Trophoblast cell (in vitro differentiated cells and primary cell): Measurements from ENCODE around the gene PLCH1.
"Not testable (repeated sequence)": the region's sequence is repeated elsewhere in the genome, so short reads cannot be mapped to it uniquely, and the experiment has no call there.

ENCODE experiments used
- DNase-seq, 2 donors: peaks; one replicate each; pipeline ENCODE4 v3.0.0-alpha.2; 2016
- H2AFZ ChIP-seq: 2 replicates; pipeline ENCODE4 v1.6.1; 2013; ENCODE audit warnings: low read length, moderate library complexity, mild to moderate bottlenecking; ENCODE audit not compliant: insufficient read depth, poor library complexity
- H2AK5ac ChIP-seq: 2 replicates; pipeline ENCODE4 v1.6.1; 2013; ENCODE audit warnings: mild to moderate bottlenecking, low read length
- H2BK120ac ChIP-seq: 2 replicates; pipeline ENCODE4 v1.6.1; 2013; ENCODE audit warnings: low read length, mild to moderate bottlenecking, moderate library complexity; ENCODE audit not compliant: insufficient read depth, poor library complexity
- H2BK12ac ChIP-seq: 2 replicates; pipeline ENCODE4 v1.6.1; 2013; ENCODE audit warnings: mild to moderate bottlenecking, low read length, moderate library complexity
- H2BK5ac ChIP-seq: 2 replicates; pipeline ENCODE4 v1.6.1; 2013; ENCODE audit warnings: low read length, low read depth, moderate library complexity, mild to moderate bottlenecking; ENCODE audit not compliant: poor library complexity
- H3K14ac ChIP-seq: 2 replicates; pipeline ENCODE4 v1.6.1; 2013; ENCODE audit warnings: mild to moderate bottlenecking, low read length
- H3K18ac ChIP-seq: 2 replicates; pipeline ENCODE4 v1.6.1; 2013; ENCODE audit warnings: mild to moderate bottlenecking, low read length
- H3K23ac ChIP-seq: 2 replicates; pipeline ENCODE4 v1.6.1; 2013; ENCODE audit warnings: low read length
- H3K27ac ChIP-seq: 2 replicates; pipeline ENCODE4 v1.5.1; 2013; ENCODE audit warnings: low read depth, mild to moderate bottlenecking, inconsistent platforms, low read length, moderate library complexity
- H3K27me3 ChIP-seq: 2 replicates; pipeline ENCODE4 v1.6.1; 2013; ENCODE audit warnings: inconsistent platforms, mild to moderate bottlenecking, low read length, moderate library complexity; ENCODE audit not compliant: insufficient read depth
- H3K36me3 ChIP-seq, 2 experiments: 1 replicate in 1 of 2; 2 replicates in 1 of 2; pipeline ENCODE4 v1.6.1; 2013; ENCODE audit warnings: low read length in 2 of 2, mild to moderate bottlenecking in 2 of 2, moderate library complexity in 1 of 2; ENCODE audit not compliant: insufficient read depth in 2 of 2, control insufficient read depth in 1 of 2
- H3K4ac ChIP-seq: 2 replicates; pipeline ENCODE4 v1.6.1; 2013; ENCODE audit warnings: low read depth, mild to moderate bottlenecking, low read length, moderate library complexity
- H3K4me1 ChIP-seq, 2 experiments: 1 replicate in 1 of 2; 2 replicates in 1 of 2; pipeline ENCODE4 v1.6.1; 2013; ENCODE audit warnings: low read length in 2 of 2, mild to moderate bottlenecking in 2 of 2, moderate library complexity in 1 of 2; ENCODE audit not compliant: insufficient read depth in 2 of 2, control insufficient read depth in 1 of 2
- H3K4me2 ChIP-seq: 2 replicates; pipeline ENCODE4 v1.6.1; 2013; ENCODE audit warnings: inconsistent platforms, mild to moderate bottlenecking, low read length, moderate library complexity
- H3K4me3 ChIP-seq: 2 replicates; pipeline ENCODE4 v1.5.1; 2013; ENCODE audit warnings: mild to moderate bottlenecking, low read depth, low read length, inconsistent platforms
- H3K79me1 ChIP-seq: one replicate; pipeline ENCODE4 v1.6.1; 2013; ENCODE audit warnings: low read length
- H3K79me2 ChIP-seq: 2 replicates; pipeline ENCODE4 v1.6.1; 2013; ENCODE audit warnings: low read length, mild to moderate bottlenecking; ENCODE audit not compliant: control insufficient read depth, insufficient read depth, poor library complexity
- H3K9ac ChIP-seq: 2 replicates; pipeline ENCODE4 v1.6.1; 2013; ENCODE audit warnings: mild to moderate bottlenecking, low read length
- H3K9me3 ChIP-seq: 2 replicates; pipeline ENCODE4 v1.6.1; 2013; ENCODE audit warnings: low read depth, mild to moderate bottlenecking, control low read depth, inconsistent platforms, low read length; ENCODE audit not compliant: insufficient read depth
- H4K12ac ChIP-seq: 2 replicates; pipeline ENCODE4 v1.6.1; 2013; ENCODE audit warnings: low read depth, mild to moderate bottlenecking, low read length, moderate library complexity
- H4K8ac ChIP-seq: 2 replicates; pipeline ENCODE4 v1.6.1; 2013; ENCODE audit warnings: low read depth, mild to moderate bottlenecking, low read length, moderate library complexity
- H4K91ac ChIP-seq: one replicate; pipeline ENCODE4 v1.6.1; 2013; ENCODE audit warnings: low read depth, mild to moderate bottlenecking, low read length, moderate library complexity
- WGBS: extraction: QIAGEN DNeasy Blood & Tissue Kit; methylation state at CpG from one replicate; pipeline ENCODE4 v1.1.7; 2013; ENCODE audit warnings: missing lambda C conversion rate; ENCODE audit not compliant: insufficient read length, insufficient coverage; ENCODE audit errors: extremely low coverage; 5-methylcytosine and 5-hydroxymethylcytosine counted together

The PLCH1 gene

GRCh38 chr3:155398046-155398445 lies 346.8 kb downstream of the PLCH1 start:
- no peak overlapping the region for H3K4me3 ChIP-seq
- H2BK5ac ChIP-seq: no peak overlapping the region
- H4K91ac ChIP-seq: no peak overlapping the region
- no peaks in the 10 kb centered on the region for H3K79me1 ChIP-seq
- DNase-seq: no peak
- no peaks in the 10 kb centered on the region for H3K79me2 ChIP-seq
- H3K4ac ChIP-seq: no peak overlapping the region
- no peak overlapping the region for H2BK120ac ChIP-seq
- H3K4me1 ChIP-seq: no peaks in the 10 kb centered on the region
- no peak overlapping the region for H4K8ac ChIP-seq
- H2AK5ac ChIP-seq: no peak overlapping the region
- no peak overlapping the region for H3K18ac ChIP-seq
- H3K36me3 ChIP-seq: no peaks in the 10 kb centered on the region
- no peak overlapping the region for H4K12ac ChIP-seq
- no peak overlapping the region for H3K4me2 ChIP-seq
- no peak overlapping the region for H3K9ac ChIP-seq
- H3K23ac ChIP-seq: no peak overlapping the region
- H3K9me3 ChIP-seq: no peaks in the 10 kb centered on the region
- no peak overlapping the region for H2AFZ ChIP-seq
- H3K27ac ChIP-seq: no peak overlapping the region
- no peaks in the 10 kb centered on the region for H3K27me3 ChIP-seq
- no peak overlapping the region for H2BK12ac ChIP-seq
- no peak overlapping the region for H3K14ac ChIP-seq

GRCh38 chr3:155394896-155395295 lies 350.0 kb downstream of the PLCH1 start:
- H2BK120ac ChIP-seq, H3K36me3 ChIP-seq, H3K79me2 ChIP-seq, H3K4me3 ChIP-seq, H3K18ac ChIP-seq, H4K8ac ChIP-seq, H4K91ac ChIP-seq, H3K4me2 ChIP-seq, DNase-seq, H3K4ac ChIP-seq, H3K4me1 ChIP-seq, H4K12ac ChIP-seq, H3K27me3 ChIP-seq, H2BK12ac ChIP-seq, H2BK5ac ChIP-seq, H2AFZ ChIP-seq, H3K9me3 ChIP-seq, H3K23ac ChIP-seq, H3K79me1 ChIP-seq, H2AK5ac ChIP-seq, H3K9ac ChIP-seq, H3K27ac ChIP-seq, H3K14ac ChIP-seq: not testable (repeated sequence)
- no CpG with 5 or more reads among the region's 2 CpGs for WGBS

- no peak for DNase-seq
- Histone ChIP-seq H4K91ac (no peak overlapping the region), H4K12ac (no peak overlapping the region), H2AFZ (no peak overlapping the region), H3K23ac (no peak overlapping the region), H3K27me3 (no peaks in the 10 kb centered on the region), H3K9me3 (no peaks in the 10 kb centered on the region), H2BK12ac (no peak overlapping the region), H3K79me2 (no peaks in the 10 kb centered on the region), H3K18ac (no peak overlapping the region), H3K14ac (no peak overlapping the region), H3K36me3 (no peaks in the 10 kb centered on the region), H3K79me1 (no peaks in the 10 kb centered on the region), H2AK5ac (no peak overlapping the region), H2BK120ac (no peak overlapping the region), H3K4me3 (no peak overlapping the region), H3K9ac (no peak overlapping the region), H4K8ac (no peak overlapping the region), H3K27ac (no peak overlapping the region), H3K4me2 (no peak overlapping the region), H2BK5ac (no peak overlapping the region), H3K4me1 (peaks cover 2 to 6% of the 10 kb centered on the region in 2 experiments), H3K4ac (no peak overlapping the region)
- WGBS: no CpG with 5 or more reads among the region's 1 CpG
Observed at GRCh38 chr3:155394240-155394639, 350.6 kb downstream of the PLCH1 start.

- H2BK12ac ChIP-seq: no peak overlapping the region
- H3K4ac ChIP-seq: no peak overlapping the region
- H3K4me1 ChIP-seq: peaks cover 2 to 6% of the 10 kb centered on the region in 2 experiments
- H3K36me3 ChIP-seq: no peaks in the 10 kb centered on the region
- no peak overlapping the region for H3K23ac ChIP-seq
- WGBS: no CpG with 5 or more reads among the region's 1 CpG
- H3K18ac ChIP-seq: no peak overlapping the region
- no peak overlapping the region for H3K27ac ChIP-seq
- no peak overlapping the region for H2AK5ac ChIP-seq
- H3K79me1 ChIP-seq: no peaks in the 10 kb centered on the region
- no peak overlapping the region for H3K14ac ChIP-seq
- no peaks in the 10 kb centered on the region for H3K79me2 ChIP-seq
- no peak overlapping the region for H3K4me2 ChIP-seq
- H2BK120ac ChIP-seq: no peak overlapping the region
- H4K12ac ChIP-seq: no peak overlapping the region
- no peaks in the 10 kb centered on the region for H3K27me3 ChIP-seq
- H4K8ac ChIP-seq: no peak overlapping the region
- peak in 1 of 2 donors; percentile 38 for DNase-seq
- H4K91ac ChIP-seq: no peak overlapping the region
- H3K9me3 ChIP-seq: no peaks in the 10 kb centered on the region
- H3K9ac ChIP-seq: no peak overlapping the region
- no peak overlapping the region for H2AFZ ChIP-seq
- no peak overlapping the region for H2BK5ac ChIP-seq
- no peak overlapping the region for H3K4me3 ChIP-seq
Observed at GRCh38 chr3:155393316-155393715, 351.6 kb downstream of the PLCH1 start.
